Heart left ventricle (tissue), 16 donors: ENCODE data around the gene FKBP2. TPM values are rescaled to one million over a fixed set of nuclear protein-coding genes. Genes with fewer than 3 reads are reported as not detected.
A peak's percentile ranks its signal among the peaks of the same experiment; 100 is the strongest.

Source experiments
- ATAC-seq, 4 donors: fragments of 200-7000 bp; cut with Tn5 transposase; one replicate each; pipeline ENCODE4 v1.9.1; 2020 to 2022; ENCODE audit warnings: moderate library complexity in 4 of 4, mild to moderate bottlenecking in 3 of 4, moderate number of reproducible peaks in 1 of 4
- DNase-seq, 5 donors: peaks; one replicate each; pipeline ENCODE4 v3.0.0-alpha.2; 2020
- H3K27ac ChIP-seq, 12 donors: fragments of 200-600 bp; sonication (generic) in 4 of 12; one replicate each; pipeline versions ENCODE4 v1.5.0 to v1.8.0; 2016 to 2022; ENCODE audit warnings: mild to moderate bottlenecking in 2 of 12
- H3K27me3 ChIP-seq, 9 donors: fragments of 200-600 bp; sonication (generic) in 2 of 9; one replicate each; pipeline versions ENCODE4 v1.5.1 to v1.8.0; 2016 to 2022; ENCODE audit warnings: mild to moderate bottlenecking in 3 of 9
- H3K36me3 ChIP-seq, 9 donors: fragments of 200-600 bp; sonication (generic) in 2 of 9; one replicate each; pipeline versions ENCODE4 v1.5.0 to v1.8.0; 2018 to 2022; ENCODE audit warnings: mild to moderate bottlenecking in 2 of 9
- H3K4me1 ChIP-seq, 12 donors: fragments of 200-600 bp; sonication (generic) in 4 of 12; one replicate each; pipeline versions ENCODE4 v1.5.0 to v1.8.0; 2016 to 2022; ENCODE audit warnings: mild to moderate bottlenecking in 3 of 12
- H3K4me3 ChIP-seq, 12 donors: fragments of 200-600 bp; sonication (generic) in 4 of 12; one replicate each; pipeline versions ENCODE4 v1.5.0 to v1.8.0; 2017 to 2022; ENCODE audit warnings: mild to moderate bottlenecking in 9 of 12, moderate library complexity in 4 of 12
- H3K9me3 ChIP-seq, 12 donors: fragments of 200-600 bp; sonication (generic) in 4 of 12; one replicate each; pipeline versions ENCODE4 v1.5.0 to v1.8.0; 2016 to 2022; ENCODE audit warnings: mild to moderate bottlenecking in 1 of 12
- POLR2A ChIP-seq, 2 donors: fragments of 450-650 bp; IDR thresholded peaks; one replicate each; pipeline ENCODE4 v1.6.1; 2017; ENCODE audit warnings: antibody characterized with exemption in 2 of 2, mild to moderate bottlenecking in 2 of 2, moderate library complexity in 2 of 2
- WGBS, 4 donors: extraction: QIAGEN DNeasy Blood & Tissue Kit in 2 of 4; methylation state at CpG; one replicate each; pipeline versions ENCODE4 v1.1.5 to v1.1.7; 2013 to 2018; 5-methylcytosine and 5-hydroxymethylcytosine counted together
- intact Hi-C, 10 donors: fragments of 100-400 bp; cut with DNase I; formaldehyde crosslinking; loops; one replicate each; pipeline versions ENCODE4 v1.11.1 to v1.14.2; 2022
- polyA plus RNA-seq, 2 donors: library from polyadenylated mRNA; stranded (reverse); fragments of 200-250 nt; gene quantifications; one replicate each; pipeline ENCODE4 v1.2.3, GENCODE V29; 2013
- total RNA-seq, 9 donors: library from RNA; depleted of rRNA in 2 of 9; stranded (reverse); fragments of >200 nt in 2 of 9; fragmentation: NEBNext Ultra II Directional in 3 of 9; extraction: Animal tissue kit (Norgen Biotek cat#: 25700) in 3 of 9; gene quantifications; one replicate each; pipeline versions ENCODE4 v1.1.0 to v1.2.4, GENCODE V29; 2016 to 2023
- TF ChIP-seq, protein P1 (sequence below), 12 donors: fragments of 200-600 bp; sonication (generic) in 4 of 12; IDR thresholded peaks; one replicate each; pipeline versions ENCODE4 v1.5.0 to v1.8.0; 2018 to 2022; ENCODE audit warnings: antibody characterized with exemption in 12 of 12, mild to moderate bottlenecking in 5 of 12
- donor health status: ischemic (EF 13 %, LVEDD 7.1; RV severe dilation, severe dysfunction).
- donor health status: healthy with polysubstance abuse.
- donor health status: DM: no; HTN: yes; CAD: no.
- donor health status: DM: no; HTN: no; CAD: no.
- donor health status: ischemic (EF 25% LVEDD 6.9; RV normal size, moderate dysfunction).
- donor health status: ischemic (EF 25% LVEDD 5.7; RV mildly dilated, moderate dysfunction).
- donor health status: healthy.
- donor health status: DM: yes; HTN: yes; CAD: no.
- donor health status: ischemic (EF 35%, LVEDD 5.7; RV mildly dilated, moderate dysfunction).
- donor health status: nonischemic (EF 11% LVEDD 7.7; RV severe dilation, severe dysfunction).
- donor health status: DM: yes; HTN: yes; CAD: no.
- donor health status: PGD.
- donor health status: ischemic (EF 29% LVEDD 5.4; RV normal size, mild dysfunction).
- donor health status: nonischemic (EF 23%, LVEDD 6.1; RV moderate dilation, normal function).

Gene FKBP2
- total and polyA plus RNA-seq, 11 donors, result 35.0 to 250 (median 52.9) TPM

DNA sequence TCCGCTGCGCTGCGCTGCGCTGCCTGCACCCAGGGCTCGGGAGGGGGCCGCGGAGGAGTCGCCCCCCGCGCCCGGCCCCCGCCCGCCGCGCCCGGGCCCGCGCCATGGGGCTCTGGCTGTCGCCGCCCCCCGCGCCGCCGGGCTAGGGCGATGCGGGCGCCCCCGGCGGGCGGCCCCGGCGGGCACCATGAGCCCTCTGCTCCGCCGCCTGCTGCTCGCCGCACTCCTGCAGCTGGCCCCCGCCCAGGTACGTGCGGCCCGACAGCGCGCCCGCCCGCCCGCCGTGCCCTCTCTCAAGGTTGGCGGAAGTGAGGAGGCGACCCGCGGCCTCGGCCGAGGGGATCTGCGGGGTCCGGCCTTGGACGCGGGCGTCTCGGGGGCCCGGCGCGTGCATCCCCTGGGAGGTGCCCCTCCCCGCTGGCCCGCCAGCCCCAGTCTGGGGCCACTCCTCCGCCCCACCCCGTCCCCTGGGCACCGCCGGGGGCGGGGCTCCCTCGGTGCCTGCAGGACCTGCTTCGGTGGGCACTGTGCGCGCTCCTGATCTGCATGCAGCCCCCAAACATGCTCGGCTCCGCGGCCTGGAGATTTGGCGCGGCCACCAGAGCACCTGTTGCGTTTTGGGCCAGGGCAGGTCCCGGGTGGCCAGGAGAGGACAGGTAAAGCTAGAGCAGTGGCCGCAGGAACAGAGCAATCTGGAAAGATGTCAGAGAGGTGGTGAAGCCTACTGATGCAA lies 6.1 kb upstream of the FKBP2 start:
- intact Hi-C loops, result no loop called here
- peak in 4 of 5 donors; percentile 59 to 75 (median 62) for DNase-seq

DNA sequence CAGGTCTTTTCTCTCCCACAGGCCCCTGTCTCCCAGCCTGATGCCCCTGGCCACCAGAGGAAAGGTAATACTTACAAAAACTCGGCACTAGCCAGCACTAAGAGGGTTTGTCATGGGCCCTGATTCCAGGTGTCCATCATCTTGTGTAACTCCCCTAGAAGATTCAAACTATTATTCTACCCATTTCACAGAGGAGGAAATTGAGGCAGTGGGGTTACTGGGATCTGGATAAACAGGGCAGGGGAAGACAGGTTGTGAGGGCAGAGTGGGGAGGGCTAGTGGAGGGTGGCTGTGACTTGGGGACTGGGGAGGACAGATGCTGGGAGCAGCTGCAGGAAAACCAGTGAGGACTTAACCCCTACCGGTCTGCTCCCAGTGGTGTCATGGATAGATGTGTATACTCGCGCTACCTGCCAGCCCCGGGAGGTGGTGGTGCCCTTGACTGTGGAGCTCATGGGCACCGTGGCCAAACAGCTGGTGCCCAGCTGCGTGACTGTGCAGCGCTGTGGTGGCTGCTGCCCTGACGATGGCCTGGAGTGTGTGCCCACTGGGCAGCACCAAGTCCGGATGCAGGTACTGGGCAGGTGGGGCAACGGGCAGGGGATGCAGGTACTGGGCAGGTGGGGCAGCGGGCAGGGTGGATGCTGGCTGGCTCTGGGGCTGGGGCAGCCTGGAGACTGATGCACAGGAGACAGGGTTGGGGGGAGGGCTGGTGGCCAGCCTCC lies 5.3 kb upstream of the FKBP2 start:
- ATAC-seq, result no peak
- intact Hi-C loops, result no loop called here
- Histone ChIP-seq H3K27ac (peak overlapping the region in 11 of 12 donors; percentile 85 to 96 (median 93)), H3K27me3 (no peaks in the 10 kb centered on the region), H3K4me3 (peak overlapping the region; percentile 71 to 93 (median 81)), H3K36me3 (peaks cover 0 to 25% (median 18%) of the 10 kb centered on the region in 9 donors), H3K4me1 (peaks cover 0 to 72% (median 34%) of the 10 kb centered on the region in 12 donors), H3K9me3 (no peaks in the 10 kb centered on the region)
- peak in 1 of 5 donors; percentile 10 for DNase-seq
- TF ChIP-seq, protein P1, sequence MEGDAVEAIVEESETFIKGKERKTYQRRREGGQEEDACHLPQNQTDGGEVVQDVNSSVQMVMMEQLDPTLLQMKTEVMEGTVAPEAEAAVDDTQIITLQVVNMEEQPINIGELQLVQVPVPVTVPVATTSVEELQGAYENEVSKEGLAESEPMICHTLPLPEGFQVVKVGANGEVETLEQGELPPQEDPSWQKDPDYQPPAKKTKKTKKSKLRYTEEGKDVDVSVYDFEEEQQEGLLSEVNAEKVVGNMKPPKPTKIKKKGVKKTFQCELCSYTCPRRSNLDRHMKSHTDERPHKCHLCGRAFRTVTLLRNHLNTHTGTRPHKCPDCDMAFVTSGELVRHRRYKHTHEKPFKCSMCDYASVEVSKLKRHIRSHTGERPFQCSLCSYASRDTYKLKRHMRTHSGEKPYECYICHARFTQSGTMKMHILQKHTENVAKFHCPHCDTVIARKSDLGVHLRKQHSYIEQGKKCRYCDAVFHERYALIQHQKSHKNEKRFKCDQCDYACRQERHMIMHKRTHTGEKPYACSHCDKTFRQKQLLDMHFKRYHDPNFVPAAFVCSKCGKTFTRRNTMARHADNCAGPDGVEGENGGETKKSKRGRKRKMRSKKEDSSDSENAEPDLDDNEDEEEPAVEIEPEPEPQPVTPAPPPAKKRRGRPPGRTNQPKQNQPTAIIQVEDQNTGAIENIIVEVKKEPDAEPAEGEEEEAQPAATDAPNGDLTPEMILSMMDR (IDR thresholded peaks at IDR 0.05), result no peak
- TF ChIP-seq POLR2A (IDR thresholded peaks at IDR 0.05), result no peak
- WGBS, 4 donors, result 77 to 81% (median 80%) methylated on average over 8 to 12 of the region's 12 CpGs

More for the DNA sequence above, 6.1 kb upstream of the FKBP2 start:
- H3K27me3 ChIP-seq, result no peaks in the 10 kb centered on the region
- 2 to 29% (median 5%) methylated on average over 1 to 80 of the region's 80 CpGs for WGBS, 4 donors
- no peaks in the 10 kb centered on the region for H3K9me3 ChIP-seq
- peaks cover 0 to 25% (median 18%) of the 10 kb centered on the region in 9 donors for H3K36me3 ChIP-seq
- H3K4me3 ChIP-seq, result peak overlapping the region; percentile 71 to 93 (median 81)
- peak in 1 of 2 donors; percentile 42 for TF ChIP-seq POLR2A (IDR thresholded peaks at IDR 0.05)
- TF ChIP-seq, protein P1 (IDR thresholded peaks at IDR 0.05), result peak in 3 of 12 donors; percentile 8 to 32 (median 22)
- H3K27ac ChIP-seq, result peak overlapping the region; percentile 57 to 96 (median 92)
- H3K4me1 ChIP-seq, result peaks cover 0 to 68% (median 30%) of the 10 kb centered on the region in 12 donors
- ATAC-seq, result peak in 3 of 4 donors; percentile 21 to 52 (median 35)

DNA sequence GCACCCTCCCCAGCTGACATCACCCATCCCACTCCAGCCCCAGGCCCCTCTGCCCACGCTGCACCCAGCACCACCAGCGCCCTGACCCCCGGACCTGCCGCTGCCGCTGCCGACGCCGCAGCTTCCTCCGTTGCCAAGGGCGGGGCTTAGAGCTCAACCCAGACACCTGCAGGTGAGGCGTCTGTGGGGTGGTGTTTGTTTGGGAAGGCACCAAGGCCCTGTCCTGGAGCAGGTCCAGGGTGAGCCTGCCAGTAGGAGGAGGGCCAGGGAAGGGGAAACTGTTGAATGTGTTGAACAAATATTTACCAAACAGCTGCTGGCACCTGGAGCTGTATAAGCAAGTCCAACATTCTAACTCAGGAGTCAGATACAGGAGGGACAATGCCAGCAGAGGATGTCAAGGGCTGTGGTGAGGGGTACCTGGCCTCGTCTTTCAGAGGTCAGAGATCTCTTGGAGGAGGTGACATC lies 3.4 kb upstream of the FKBP2 start:
- no peak overlapping the region for H3K4me3 ChIP-seq
- intact Hi-C loops, result no loop called here
- H3K9me3 ChIP-seq, result no peaks in the 10 kb centered on the region
- ATAC-seq, result no peak
- H3K36me3 ChIP-seq, result peaks cover 0 to 25% (median 18%) of the 10 kb centered on the region in 9 donors
- H3K27me3 ChIP-seq, result no peaks in the 10 kb centered on the region
- peaks cover 0 to 64% (median 31%) of the 10 kb centered on the region in 12 donors for H3K4me1 ChIP-seq
- WGBS, 4 donors, result 69 to 87% (median 73%) methylated on average over 12 of the region's 12 CpGs
- no peak for TF ChIP-seq POLR2A (IDR thresholded peaks at IDR 0.05)
- TF ChIP-seq, protein P1 (IDR thresholded peaks at IDR 0.05), result no peak
- peak overlapping the region in 5 of 12 donors; percentile 2 to 99 (median 25) for H3K27ac ChIP-seq
- peak in 2 of 5 donors; percentile 22 to 63 for DNase-seq

DNA sequence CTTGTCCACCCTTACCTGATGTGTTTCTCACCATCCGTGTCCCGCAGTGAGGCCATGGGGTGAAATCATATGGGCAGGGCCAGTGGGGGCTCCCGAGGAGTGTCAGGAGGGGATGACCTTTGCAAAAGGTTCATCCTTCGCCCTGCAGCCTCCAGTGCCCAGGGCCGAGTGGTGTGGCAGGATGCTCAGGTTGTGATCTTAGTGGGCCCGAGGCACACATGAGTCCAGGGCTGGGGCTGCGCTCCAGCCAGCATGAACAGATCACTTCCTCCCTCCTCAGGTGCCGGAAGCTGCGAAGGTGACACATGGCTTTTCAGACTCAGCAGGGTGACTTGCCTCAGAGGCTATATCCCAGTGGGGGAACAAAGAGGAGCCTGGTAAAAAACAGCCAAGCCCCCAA lies 2.8 kb upstream of the FKBP2 start:
- H3K4me1 ChIP-seq, result peaks cover 0 to 70% (median 35%) of the 10 kb centered on the region in 12 donors
- no peaks in the 10 kb centered on the region for H3K9me3 ChIP-seq
- WGBS, 4 donors, result 82 to 93% (median 92%) methylated on average over 6 to 9 of the region's 9 CpGs
- DNase-seq (peak in 1 of 5 donors; percentile 37), ATAC-seq (no peak)
- H3K27ac ChIP-seq, result peak overlapping the region in 4 of 12 donors; percentile 5 to 99 (median 38)
- intact Hi-C loops, result no loop called here
- H3K36me3 ChIP-seq, result peaks cover 0 to 26% (median 18%) of the 10 kb centered on the region in 9 donors
- TF ChIP-seq, protein P1 (IDR thresholded peaks at IDR 0.05), result no peak
- no peak for TF ChIP-seq POLR2A (IDR thresholded peaks at IDR 0.05)
- H3K27me3 ChIP-seq, result no peaks in the 10 kb centered on the region
- no peak overlapping the region for H3K4me3 ChIP-seq
